ENCODE measurements around the gene PGM5. TPM values are rescaled to one million over a fixed set of nuclear protein-coding genes. Genes with fewer than 3 reads are reported as not detected.

PGM5 gene
- total RNA-seq, 2 experiments from 2014 or later, result not detected

GRCh38 chr9:68417762-68418161 lies 61.4 kb downstream of the PGM5 start:
- intact Hi-C loops (cut with micrococcal nuclease; ENCODE audit: unreplicated experiment), result loop anchor here (5.0 kb wide), 2 partner anchors 90 to 605 kb away; no protein-coding TSS in a partner anchor
- TF ChIP-seq CTCF (conservative IDR thresholded peaks at IDR 0.05; ENCODE audit: low read length) (no peak), EZH2phosphoT487 (IDR thresholded peaks at IDR 0.05; ENCODE audit: borderline replicate concordance, low read depth, low read length) (no peak)

GRCh38 chr9:68418259-68418845 lies 61.9 kb downstream of the PGM5 start:
- Histone ChIP-seq H3K36me3 (ENCODE audit: insufficient read depth, low read length) (no peaks in the 10 kb centered on the region), H3K4me1 (ENCODE audit: insufficient read depth, low read length, poor library complexity, severe bottlenecking) (no peaks in the 10 kb centered on the region), H2AFZ (ENCODE audit: low read length) (no peak overlapping the region), H3K4me2 (ENCODE audit: low read length) (no peak overlapping the region), H3K4me3 (ENCODE audit: low read depth, low read length, poor library complexity, severe bottlenecking) (no peak overlapping the region), H3K9me3 (ENCODE audit: low read length) (no peaks in the 10 kb centered on the region), H3K9me2 (ENCODE audit: insufficient read depth, low read length) (no peaks in the 10 kb centered on the region), H3K27ac (ENCODE audit: low read depth, low read length, poor library complexity, severe bottlenecking) (no peak overlapping the region), H4K20me1 (ENCODE audit: insufficient read depth, low read length) (no peaks in the 10 kb centered on the region), H3K79me2 (ENCODE audit: insufficient read depth, low read depth, low read length) (no peaks in the 10 kb centered on the region)
- no peak for DNase-seq (ENCODE audit: low spot score)
- intact Hi-C loops (cut with micrococcal nuclease; ENCODE audit: unreplicated experiment), result loop anchor here (5.0 kb wide), 2 partner anchors 89 to 604 kb away; no protein-coding TSS in a partner anchor
- BruUV-seq (replicated peaks), result no TSS peak
- POLR2A ChIA-PET, result interaction anchor here (1.4 kb wide), 1 partner anchor 20 kb away, joined by 4 read pairs; no protein-coding TSS in a partner anchor
- CTCF ChIA-PET (ENCODE audit: unreplicated experiment), result no interaction called here
- no peak for TF ChIP-seq EZH2phosphoT487 (IDR thresholded peaks at IDR 0.05; ENCODE audit: borderline replicate concordance, low read depth, low read length)
- no peak for TF ChIP-seq CTCF (conservative IDR thresholded peaks at IDR 0.05; ENCODE audit: low read length)

More at GRCh38 chr9:68417762-68418161, 61.4 kb downstream of the PGM5 start:
- ChIA-PET POLR2A (interaction anchor here (0.7 to 1.4 kb wide), 3 partner anchors 21 to 557 kb away, joined by 3 to 4 read pairs (median 3); no protein-coding TSS in a partner anchor), CTCF (ENCODE audit: unreplicated experiment) (no interaction called here)
- Histone ChIP-seq H3K4me1 (ENCODE audit: insufficient read depth, low read length, poor library complexity, severe bottlenecking) (no peaks in the 10 kb centered on the region), H4K20me1 (ENCODE audit: insufficient read depth, low read length) (no peaks in the 10 kb centered on the region), H3K4me3 (ENCODE audit: low read depth, low read length, poor library complexity, severe bottlenecking) (no peak overlapping the region), H3K9me2 (ENCODE audit: insufficient read depth, low read length) (no peaks in the 10 kb centered on the region), H3K36me3 (ENCODE audit: insufficient read depth, low read length) (no peaks in the 10 kb centered on the region), H3K4me2 (ENCODE audit: low read length) (no peak overlapping the region), H3K79me2 (ENCODE audit: insufficient read depth, low read depth, low read length) (no peaks in the 10 kb centered on the region), H3K9me3 (ENCODE audit: low read length) (no peaks in the 10 kb centered on the region), H2AFZ (ENCODE audit: low read length) (no peak overlapping the region), H3K27ac (ENCODE audit: low read depth, low read length, poor library complexity, severe bottlenecking) (no peak overlapping the region)
- DNase-seq (ENCODE audit: low spot score), result no peak
- BruUV-seq (replicated peaks), result no TSS peak

GRCh38 chr9:68419901-68420300 lies 63.5 kb downstream of the PGM5 start:
- H3K4me2 ChIP-seq (ENCODE audit: low read length), result no peak overlapping the region
- ChIA-PET POLR2A (no interaction called here), CTCF (ENCODE audit: unreplicated experiment) (no interaction called here)
- H3K4me1 ChIP-seq (ENCODE audit: insufficient read depth, low read length, poor library complexity, severe bottlenecking), result no peaks in the 10 kb centered on the region
- no peak overlapping the region for H3K27ac ChIP-seq (ENCODE audit: low read depth, low read length, poor library complexity, severe bottlenecking)
- H3K9me3 ChIP-seq (ENCODE audit: low read length), result no peaks in the 10 kb centered on the region
- BruUV-seq (replicated peaks), result no TSS peak
- H3K4me3 ChIP-seq (ENCODE audit: low read depth, low read length, poor library complexity, severe bottlenecking), result no peak overlapping the region
- no peaks in the 10 kb centered on the region for H3K36me3 ChIP-seq (ENCODE audit: insufficient read depth, low read length)
- TF ChIP-seq CTCF (conservative IDR thresholded peaks at IDR 0.05; ENCODE audit: low read length) (no peak), EZH2phosphoT487 (IDR thresholded peaks at IDR 0.05; ENCODE audit: borderline replicate concordance, low read depth, low read length) (no peak)
- no peak overlapping the region for H2AFZ ChIP-seq (ENCODE audit: low read length)
- intact Hi-C loops (cut with micrococcal nuclease; ENCODE audit: unreplicated experiment), result loop anchor here (5.0 kb wide), 2 partner anchors 87 to 602 kb away; no protein-coding TSS in a partner anchor
- H3K9me2 ChIP-seq (ENCODE audit: insufficient read depth, low read length), result no peaks in the 10 kb centered on the region
- no peaks in the 10 kb centered on the region for H4K20me1 ChIP-seq (ENCODE audit: insufficient read depth, low read length)
- DNase-seq (ENCODE audit: low spot score), result no peak
- H3K79me2 ChIP-seq (ENCODE audit: insufficient read depth, low read depth, low read length), result no peaks in the 10 kb centered on the region
